Epithelial cell of proximal tubule (primary cell): ENCODE data around the gene EPHB6. TPM values are rescaled to one million over a fixed set of nuclear protein-coding genes. Genes with fewer than 3 reads are reported as not detected.

Experiments used
- DNase-seq: peaks from one replicate; pipeline ENCODE4 v3.0.0-alpha.2; 2011; ENCODE audit warnings: low read depth
- H3K4me3 ChIP-seq: 2 replicates; pipeline ENCODE4 v1.5.1; 2011; ENCODE audit warnings: low read depth, mild to moderate bottlenecking, low read length
- total RNA-seq: library from RNA; depleted of rRNA; stranded (reverse); fragments of >200 nt; gene quantifications from 2 replicates; pipeline ENCODE4 v1.2.3, GENCODE V29; 2015
- TF ChIP-seq, protein P1 (sequence below): conservative IDR thresholded peaks from 2 replicates; pipeline ENCODE4 v1.5.1; 2012; ENCODE audit warnings: low read depth, mild to moderate bottlenecking, low read length

Gene EPHB6
- total RNA-seq, 1 donor from 2014 or later: 0.75 TPM

DNA sequence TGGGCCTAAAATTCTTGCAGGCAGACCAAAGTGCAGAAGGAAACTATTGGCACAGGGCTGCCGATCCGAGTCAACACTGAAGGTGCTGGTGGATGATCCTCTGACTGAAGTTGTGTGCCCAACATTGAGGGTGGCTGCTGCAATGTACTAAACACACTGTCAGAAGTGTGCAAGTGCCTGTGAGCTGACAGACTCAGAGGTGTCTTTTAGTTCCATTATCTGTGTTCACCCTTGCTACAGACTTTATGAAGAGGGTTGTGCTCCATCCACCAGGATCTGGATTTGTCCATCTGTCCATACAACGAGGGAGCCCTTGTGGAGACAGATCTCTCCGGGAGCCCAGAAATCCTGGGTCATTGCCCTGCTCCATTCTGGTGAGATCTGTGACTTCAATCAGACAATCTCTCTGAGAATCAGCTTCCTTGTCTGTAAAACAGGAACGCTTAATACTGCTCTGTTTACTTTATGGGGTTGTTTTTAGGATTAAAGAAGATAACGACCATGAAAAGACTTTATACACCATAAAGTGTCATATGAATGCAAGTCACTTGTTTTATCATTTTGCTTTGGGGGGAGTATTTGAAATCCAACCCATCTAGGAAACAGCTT is 40.2 kb downstream of the EPHB6 start:
- TF ChIP-seq, protein P1, sequence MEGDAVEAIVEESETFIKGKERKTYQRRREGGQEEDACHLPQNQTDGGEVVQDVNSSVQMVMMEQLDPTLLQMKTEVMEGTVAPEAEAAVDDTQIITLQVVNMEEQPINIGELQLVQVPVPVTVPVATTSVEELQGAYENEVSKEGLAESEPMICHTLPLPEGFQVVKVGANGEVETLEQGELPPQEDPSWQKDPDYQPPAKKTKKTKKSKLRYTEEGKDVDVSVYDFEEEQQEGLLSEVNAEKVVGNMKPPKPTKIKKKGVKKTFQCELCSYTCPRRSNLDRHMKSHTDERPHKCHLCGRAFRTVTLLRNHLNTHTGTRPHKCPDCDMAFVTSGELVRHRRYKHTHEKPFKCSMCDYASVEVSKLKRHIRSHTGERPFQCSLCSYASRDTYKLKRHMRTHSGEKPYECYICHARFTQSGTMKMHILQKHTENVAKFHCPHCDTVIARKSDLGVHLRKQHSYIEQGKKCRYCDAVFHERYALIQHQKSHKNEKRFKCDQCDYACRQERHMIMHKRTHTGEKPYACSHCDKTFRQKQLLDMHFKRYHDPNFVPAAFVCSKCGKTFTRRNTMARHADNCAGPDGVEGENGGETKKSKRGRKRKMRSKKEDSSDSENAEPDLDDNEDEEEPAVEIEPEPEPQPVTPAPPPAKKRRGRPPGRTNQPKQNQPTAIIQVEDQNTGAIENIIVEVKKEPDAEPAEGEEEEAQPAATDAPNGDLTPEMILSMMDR: no peak
- no peak overlapping the region for H3K4me3 ChIP-seq
- DNase-seq: no peak

DNA sequence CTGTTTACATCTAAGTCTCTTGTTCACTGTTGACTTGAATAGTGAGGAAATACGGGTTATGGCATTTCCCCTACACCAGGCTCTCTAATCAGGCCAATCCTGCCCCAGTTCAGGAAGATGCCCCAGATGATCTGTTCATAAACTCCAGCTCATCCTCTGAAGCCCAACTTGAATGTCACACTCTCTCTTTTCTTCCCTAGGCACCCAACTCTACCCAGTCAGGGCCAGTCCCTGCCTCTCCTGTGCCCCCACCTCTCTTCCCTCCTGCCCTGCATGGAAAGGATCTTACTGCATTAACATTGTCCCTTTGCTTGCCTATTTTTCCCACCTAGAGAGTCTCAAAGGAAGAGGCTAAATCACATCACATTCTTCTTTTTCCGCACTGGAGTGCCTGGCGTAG is 41.3 kb downstream of the EPHB6 start:
- TF ChIP-seq, protein P1: no peak
- no peak for DNase-seq

DNA sequence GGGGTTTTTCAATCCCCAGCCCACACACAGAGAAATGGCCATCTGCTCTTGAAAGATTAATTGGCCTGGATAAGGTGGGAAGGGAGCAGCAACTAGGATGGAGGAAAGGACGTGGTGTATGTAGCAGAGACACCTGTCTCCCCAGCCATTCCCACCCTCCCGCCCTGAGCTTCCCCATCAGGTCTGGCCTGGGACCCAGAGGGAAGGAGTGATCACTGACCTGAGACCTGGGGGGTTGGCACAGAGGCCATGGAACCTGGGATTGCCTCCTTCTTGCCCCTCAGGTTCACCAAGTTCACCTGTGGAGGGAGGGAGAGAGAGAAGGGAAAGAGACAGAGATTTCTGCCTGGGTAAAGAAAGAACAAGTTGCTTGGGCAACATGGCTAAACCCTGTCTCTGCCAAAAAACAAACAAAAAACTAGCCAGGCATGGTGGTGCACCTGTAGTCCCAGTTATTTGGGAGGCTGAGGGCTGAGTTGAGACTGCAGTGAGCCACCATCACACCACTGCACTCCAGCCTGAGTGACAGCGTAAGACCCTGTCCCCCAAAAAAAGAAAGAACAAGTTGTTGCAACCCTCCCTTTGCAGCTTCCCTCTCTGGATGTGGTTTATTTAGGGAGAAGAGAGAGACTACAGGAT is 42.0 kb downstream of the EPHB6 start:
- TF ChIP-seq, protein P1: no peak
- no peak overlapping the region for H3K4me3 ChIP-seq
- DNase-seq: no peak

More for the DNA sequence above, 41.3 kb downstream of the EPHB6 start:
- no peak overlapping the region for H3K4me3 ChIP-seq

DNA sequence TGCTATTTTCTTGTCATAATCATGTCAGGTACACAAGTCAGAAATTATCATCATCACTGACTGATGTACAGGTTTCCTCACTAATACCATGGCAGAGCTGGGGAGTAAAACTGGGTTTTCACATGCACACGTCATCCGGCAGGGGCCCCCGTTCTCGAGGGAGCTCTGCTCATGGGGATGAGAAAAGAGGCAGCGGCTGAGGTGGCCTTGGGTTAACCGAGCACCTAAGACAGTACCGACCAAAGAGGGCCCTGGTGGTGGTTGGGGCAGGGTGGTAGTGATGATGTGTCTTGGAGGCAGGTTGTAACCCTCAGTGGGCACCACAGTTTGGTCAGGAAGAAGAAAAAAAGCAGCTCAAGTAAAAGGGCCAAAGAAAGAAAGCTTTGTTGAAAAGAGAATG is 42.8 kb downstream of the EPHB6 start:
- TF ChIP-seq, protein P1: no peak
- H3K4me3 ChIP-seq: no peak overlapping the region
- DNase-seq: no peak

DNA sequence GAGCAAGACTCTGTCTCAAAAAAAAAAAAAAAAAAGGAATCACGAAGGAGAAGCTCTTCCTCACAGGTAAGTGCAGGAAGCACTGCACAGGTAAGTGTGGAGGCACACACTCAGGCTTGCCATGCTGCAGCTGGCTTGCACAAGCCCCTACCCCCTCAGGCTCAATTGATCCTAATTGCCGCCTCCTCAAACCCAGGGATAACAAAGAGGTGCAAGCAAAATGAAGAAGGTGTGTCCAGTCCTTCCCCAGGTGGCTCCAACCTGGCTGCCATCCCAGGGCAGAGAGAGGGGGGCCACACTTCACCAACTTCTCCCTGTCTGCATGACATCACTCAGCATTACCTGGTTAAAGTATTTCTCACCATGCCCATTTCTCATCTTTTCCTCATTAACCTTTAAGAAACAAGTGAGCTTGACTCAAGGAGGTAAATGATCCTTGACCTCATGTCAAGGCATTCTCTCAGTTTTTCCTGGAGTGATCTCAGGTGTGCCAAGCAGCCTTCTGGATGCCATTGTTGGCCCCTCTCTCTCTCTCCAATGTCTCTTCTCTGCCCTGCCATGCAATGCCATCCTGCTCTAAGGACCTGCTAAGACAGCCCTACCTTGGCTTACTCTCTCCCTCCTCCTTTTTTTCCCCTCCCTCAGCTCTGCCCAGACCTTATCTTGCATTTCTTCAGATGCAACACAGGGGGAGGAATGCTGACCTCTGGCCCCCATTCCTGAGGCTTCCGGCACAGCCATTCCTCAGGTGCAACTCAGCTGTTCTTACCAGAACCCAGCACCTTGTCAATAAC is 43.7 kb downstream of the EPHB6 start:
- no peak overlapping the region for H3K4me3 ChIP-seq
- TF ChIP-seq, protein P1: no peak
- DNase-seq: no peak

DNA sequence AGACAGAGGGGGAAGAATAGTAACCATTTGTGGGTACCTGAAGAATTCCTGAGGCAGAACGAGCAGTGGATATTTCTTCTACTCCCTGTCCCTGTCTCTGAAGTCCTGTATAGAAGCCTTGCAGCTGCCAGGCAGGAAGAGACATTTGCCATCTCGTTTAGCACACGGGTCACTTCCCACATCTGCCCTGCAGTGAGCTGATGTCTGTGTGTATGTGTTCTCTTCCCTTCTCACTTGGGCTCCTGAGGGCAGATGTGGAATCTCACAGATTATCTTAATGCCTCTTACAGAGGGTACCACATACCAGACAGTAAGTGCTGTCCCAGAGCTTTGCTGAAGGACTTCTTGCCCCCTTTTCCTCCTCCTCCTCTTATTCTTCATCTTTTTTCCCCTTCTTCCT is 44.8 kb downstream of the EPHB6 start:
- H3K4me3 ChIP-seq: no peak overlapping the region
- no peak for DNase-seq
- TF ChIP-seq, protein P1: no peak
